NCI-H82 treated with DMSO at 0.1 percent for 48 hours (cell line): ENCODE results near the gene GTF3C4.

Experiments used
- DNase-seq: peaks from one replicate; lab custom pipeline; 2025; ENCODE audit not compliant: unreplicated experiment; lab: John Stamatoyannopoulos, UW

The GTF3C4 gene

GRCh38 chr9:132730054-132731033 is 60.1 kb downstream of the GTF3C4 start:
- no peak for DNase-seq

DNA sequence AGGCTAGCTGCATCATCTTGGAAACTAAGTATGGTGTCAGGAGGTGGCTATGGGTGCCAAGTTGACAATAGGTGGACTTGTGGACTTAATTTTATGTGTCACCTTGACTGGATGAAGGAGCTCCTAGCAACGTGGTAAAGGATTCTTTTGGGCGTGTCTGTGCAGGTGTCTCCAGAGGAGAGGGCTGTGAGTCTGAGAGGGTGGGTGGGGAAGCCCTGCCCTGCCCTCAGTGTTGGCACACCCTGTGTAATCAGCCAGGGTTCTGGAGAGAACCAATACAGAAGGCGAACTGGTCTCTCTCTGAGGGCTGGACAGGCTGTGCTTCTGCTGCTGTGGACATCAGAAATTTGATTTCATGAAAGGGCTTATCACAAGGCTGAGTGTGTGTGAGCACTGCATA is 61.0 kb downstream of the GTF3C4 start:
- DNase-seq = no peak

- DNase-seq = no peak
These were observed 62.3 kb downstream of the GTF3C4 start for GRCh38 chr9:132732326-132733259.

DNA sequence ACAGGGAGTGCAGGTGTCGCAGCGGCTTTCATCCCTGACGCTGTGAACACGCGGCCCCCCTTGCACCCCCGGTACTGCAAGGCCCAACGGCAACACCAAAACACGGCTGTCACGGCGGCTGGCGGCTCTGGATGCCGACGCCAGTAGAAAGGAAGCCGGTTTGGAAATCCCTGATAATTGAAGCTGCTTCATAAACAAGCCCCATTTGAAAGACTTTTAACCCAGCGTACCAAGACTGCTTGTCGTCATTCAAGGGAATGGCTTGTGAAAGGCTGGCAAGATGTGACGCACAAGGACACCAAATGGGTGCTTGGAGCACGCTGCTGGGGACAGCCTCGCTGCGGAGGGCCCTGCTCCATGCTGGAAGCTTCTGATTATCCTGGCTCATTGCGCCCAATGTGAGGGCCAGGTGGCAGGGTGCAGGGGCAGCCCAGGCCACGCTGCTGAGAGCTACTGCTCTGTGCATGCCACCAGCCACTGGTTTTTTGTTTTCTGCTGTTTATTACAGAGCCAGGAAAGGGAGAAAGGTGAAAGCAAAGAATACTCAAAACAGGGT is 63.1 kb downstream of the GTF3C4 start:
- DNase-seq = no peak

DNA sequence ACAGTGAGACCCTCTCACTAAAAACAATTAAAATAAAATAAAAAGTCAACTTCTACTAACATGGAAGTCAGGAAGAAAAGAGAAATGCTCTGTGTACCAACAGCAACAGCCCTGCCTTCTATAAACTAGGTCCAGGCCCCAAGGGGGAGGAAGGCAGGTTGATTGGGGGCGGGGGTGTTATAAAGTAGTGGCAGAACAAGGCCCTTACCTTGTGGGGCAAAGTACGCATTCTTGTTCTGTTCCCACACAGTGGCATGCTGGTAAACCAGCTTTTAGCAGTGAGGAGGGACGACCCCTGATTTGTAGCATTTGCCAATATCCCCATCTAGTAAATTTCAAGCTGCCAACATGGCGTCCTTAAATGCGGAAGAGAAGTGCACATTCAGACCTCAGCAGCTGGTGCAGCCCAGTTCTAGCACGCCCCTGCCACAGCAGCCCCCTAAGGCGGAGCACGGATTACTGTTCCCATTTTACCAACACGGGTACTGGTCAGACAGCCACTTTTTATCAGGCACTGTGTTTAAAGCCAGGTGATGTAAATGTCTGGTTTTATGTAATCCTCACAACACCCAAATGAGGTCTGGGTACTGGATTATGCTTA is 69.5 kb downstream of the GTF3C4 start:
- no peak for DNase-seq

DNA sequence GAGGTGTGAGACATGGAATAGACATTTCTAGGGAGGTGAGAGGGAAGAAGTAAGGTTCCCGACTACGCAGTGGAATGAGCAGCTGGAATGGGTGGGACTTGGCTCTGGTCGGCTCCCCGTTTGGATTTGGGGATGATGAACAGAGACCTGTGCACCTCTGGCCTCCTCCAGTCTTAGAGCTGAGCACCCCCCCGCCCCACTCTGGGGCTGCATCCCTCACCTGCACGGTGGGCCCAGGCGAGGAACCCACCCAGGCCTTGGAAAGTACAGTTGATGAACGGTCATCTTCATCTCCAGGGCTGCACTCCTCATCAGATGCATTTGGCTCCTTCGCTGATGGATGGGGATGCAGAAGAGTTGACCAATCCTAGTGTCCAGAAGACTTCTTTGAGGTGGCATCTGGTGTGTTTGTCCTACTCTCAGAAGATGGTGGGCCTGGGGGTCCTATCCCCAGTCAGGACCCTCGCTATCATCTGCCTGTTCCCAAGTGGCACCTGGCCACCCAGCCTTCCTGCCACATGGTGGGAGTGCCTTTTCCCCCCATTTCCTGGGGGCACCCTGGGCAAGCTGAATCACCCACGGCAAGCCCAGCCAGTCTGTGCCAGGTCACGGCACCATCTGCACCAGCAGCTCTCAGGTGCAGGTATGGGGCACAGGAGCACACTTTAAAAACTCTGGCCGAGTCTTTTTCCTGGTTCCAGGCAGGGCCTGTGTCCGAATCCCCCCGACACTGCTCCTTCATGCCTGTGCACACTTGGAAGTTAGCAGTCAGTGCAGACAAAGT is 70.5 kb downstream of the GTF3C4 start:
- no peak for DNase-seq

DNA sequence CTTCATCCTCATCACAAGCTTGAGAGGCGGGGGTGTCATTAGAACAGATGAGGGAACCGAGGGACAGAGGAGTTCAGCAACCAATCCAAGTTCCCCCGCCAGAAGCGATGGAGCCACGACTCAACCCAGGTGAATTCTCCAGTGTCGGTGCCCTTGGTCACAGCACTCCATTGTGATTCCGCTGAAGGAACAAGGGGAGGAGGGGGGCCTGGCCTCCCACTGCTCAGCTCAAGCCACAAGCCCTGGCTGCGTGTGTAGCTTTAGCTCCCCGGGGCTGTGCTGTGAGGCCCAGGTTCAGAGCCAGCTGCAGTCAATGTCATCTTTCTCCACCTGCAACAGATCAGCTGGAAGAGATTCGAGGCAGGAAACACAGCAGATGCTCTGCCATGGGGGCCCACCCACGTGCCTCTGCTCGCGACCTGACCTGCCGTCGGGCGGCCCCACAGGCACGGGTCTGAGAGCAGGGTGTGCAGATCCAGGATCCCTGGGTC is 72.6 kb downstream of the GTF3C4 start:
- DNase-seq = no peak

- no peak for DNase-seq
These were observed 73.7 kb downstream of the GTF3C4 start for GRCh38 chr9:132743931-132744479.
